GM21576 (cell line): Measurements from ENCODE around the gene ST8SIA5.

Source experiments
- ATAC-seq: cut with Tn5 transposase; IDR thresholded peaks from one replicate; pipeline ENCODE4 v1.9.1; 2021; ENCODE audit warnings: mild to moderate bottlenecking, moderate library complexity; ENCODE audit not compliant: unreplicated experiment

ST8SIA5 gene

DNA sequence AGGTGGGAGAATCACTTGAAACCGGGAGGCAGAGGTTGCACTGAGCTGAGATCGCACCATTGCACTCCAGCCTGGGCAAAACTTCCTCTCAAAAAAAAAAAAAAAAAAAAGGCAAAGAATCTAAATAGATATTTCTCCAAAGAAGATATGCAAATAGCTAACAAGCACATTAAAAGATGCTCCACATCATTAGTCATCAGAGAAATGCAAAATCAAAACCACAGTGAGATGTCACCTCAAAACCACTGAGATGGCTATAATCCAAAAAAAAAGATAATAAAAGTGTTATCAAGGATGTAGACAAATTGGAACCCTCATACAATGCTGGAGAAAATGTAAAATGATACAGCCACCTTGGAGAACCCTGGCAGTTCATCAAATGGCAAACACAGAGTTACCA lies 8.4 kb downstream of the ST8SIA5 start:
- no peak for ATAC-seq

DNA sequence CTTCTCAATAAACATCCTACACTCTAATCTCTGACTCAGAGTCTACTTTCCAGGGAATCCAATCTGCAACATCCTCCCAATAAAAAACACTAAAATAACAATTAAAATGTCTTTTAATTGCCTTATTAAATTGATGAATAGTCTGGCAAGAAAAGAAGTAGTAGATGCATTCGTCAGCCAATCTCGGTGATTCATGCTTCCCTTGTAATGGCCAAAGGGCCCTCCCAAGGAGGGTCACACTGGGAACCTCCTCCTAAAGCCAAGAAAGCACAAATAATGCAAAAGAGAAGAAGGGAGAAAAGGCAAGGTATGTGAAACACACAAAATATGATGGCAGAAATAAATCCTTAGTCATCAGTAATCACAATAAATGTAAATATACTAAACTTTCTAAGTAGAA lies 16.8 kb downstream of the ST8SIA5 start:
- ATAC-seq, result no peak

GRCh38 chr18:46738491-46738890 lies 18.4 kb downstream of the ST8SIA5 start:
- no peak for ATAC-seq

- ATAC-seq, result no peak
These were observed 20.1 kb downstream of the ST8SIA5 start for GRCh38 chr18:46736736-46737135.

DNA sequence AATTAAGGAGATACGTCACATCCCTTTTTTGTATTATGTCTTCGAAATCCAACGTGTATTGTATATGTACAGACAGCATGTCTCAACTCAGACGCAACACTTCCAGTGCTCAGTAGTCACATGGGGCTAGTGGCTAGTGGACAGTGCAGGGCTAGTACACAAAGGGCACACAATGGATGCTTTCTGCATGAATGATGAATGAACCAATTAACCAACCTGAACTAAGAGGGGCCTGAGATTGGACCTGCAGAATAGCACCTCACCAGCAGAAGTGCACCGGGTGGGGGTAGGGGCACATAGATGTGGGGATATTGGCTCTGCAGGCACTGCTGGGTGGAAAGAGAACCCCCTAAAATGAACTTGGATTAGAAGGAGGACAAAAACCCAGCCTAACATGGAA lies 20.7 kb downstream of the ST8SIA5 start:
- no peak for ATAC-seq

DNA sequence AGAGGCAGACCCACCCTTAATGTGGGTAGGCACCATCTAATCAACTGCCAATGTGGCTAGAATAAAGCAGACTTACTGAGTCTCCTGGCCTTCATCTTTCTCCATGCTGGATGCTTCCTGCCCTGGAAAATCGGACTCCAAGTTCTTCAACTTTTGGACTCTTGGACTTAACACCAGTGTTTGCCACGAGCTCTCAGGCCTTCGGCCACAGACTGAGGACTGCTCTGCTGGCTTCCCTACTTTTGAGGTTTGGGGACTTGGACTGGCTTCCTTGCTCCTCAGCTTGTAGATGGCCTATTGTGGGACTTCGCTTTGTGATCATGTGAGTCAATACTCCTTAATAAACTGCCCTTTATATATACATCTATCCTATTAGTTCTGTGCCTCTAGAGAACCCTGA lies 21.9 kb downstream of the ST8SIA5 start:
- ATAC-seq, result no peak

DNA sequence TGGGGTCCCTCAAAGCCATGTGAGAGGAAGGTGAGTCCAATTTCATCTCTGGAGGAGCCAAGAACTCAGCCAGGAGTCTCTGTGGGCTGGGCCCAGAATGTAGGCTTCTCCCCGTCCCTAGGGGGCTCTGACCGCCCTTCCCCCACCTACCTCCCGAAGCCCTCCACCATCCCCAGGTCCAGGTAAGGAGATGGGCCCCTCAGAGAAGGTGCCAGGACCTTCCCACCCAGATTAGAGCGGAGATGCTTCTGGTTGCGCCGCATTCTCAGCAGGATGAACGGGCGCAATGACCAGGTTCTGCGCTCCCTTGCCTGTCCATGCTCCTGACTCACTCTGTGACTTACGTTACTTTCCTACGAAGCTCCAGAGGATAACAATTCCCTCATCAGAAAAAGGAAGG lies 23.0 kb downstream of the ST8SIA5 start:
- no peak for ATAC-seq

DNA sequence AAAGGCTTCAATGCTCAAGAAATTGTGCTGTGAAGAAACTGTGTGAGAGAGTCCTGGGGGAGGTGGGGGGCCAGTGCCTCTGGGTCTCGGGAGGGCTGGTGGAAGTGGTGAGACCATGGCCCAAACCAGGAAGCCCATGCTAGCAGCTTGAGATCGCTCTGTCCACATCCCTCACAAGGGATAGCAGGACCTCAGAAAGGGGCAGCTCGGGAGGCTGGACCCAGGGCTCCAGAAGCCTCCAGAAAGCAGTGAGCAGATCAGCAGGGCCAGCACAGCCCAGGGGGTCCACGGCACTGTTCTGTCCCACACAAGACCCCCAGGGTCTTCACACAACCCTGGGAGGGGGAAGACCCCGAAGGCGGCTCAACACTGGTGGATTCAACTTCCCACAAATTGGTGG lies 24.1 kb downstream of the ST8SIA5 start:
- no peak for ATAC-seq

- no peak for ATAC-seq
These were observed 24.7 kb downstream of the ST8SIA5 start for GRCh38 chr18:46732201-46732600.

DNA sequence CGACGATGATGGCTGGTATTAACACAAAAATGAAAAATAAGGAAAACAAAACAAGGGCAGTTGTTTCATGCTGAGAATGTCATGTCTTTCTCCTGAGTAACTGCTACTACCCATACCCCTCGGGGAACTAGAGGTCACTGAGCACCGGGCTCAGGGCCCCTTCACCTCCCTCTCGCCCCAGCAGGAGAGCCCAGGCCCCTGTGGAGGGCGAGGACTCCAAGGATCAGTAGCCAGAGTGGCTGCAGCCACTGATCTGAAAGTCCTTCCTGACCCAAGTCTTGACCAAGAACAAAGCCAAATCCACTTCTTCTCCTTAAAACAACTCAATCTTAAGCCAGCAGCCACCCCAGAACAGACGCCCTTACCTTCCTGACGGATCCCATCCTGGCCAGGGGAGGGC lies 25.5 kb downstream of the ST8SIA5 start:
- no peak for ATAC-seq

DNA sequence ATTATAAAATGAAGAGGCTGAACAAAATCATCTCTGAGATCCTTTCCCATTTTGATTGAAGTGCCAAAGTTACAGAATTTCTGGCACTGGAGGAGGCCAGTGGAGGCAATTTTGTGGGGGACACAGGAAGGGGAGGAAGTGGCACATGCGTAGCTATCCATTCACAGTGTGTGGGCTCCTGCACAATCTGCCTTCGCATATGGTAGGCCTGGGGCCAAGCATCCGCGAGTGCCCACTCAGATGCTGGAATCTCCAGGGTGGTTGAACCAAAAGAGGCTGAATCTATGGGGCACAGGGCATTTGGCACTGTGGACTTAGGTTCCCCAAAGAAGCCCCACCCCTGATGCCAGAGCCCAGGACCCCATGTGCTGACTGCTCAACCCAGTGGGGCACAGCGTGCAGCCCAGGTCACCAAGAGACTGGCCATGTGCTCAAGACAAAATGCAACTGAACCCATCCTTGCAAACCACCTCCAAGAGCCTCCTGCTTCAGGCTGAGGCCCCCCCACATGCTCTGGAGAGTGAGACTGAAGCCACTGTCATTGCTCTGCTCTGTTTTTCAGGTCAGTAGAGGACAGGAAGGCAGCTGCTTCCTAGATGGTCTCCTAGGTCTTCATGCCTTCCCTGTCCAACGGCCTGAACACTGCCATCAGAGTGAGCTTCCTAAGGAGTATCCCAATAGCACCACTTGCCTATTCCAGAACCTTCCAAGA lies 28.5 kb downstream of the ST8SIA5 start:
- no peak for ATAC-seq

DNA sequence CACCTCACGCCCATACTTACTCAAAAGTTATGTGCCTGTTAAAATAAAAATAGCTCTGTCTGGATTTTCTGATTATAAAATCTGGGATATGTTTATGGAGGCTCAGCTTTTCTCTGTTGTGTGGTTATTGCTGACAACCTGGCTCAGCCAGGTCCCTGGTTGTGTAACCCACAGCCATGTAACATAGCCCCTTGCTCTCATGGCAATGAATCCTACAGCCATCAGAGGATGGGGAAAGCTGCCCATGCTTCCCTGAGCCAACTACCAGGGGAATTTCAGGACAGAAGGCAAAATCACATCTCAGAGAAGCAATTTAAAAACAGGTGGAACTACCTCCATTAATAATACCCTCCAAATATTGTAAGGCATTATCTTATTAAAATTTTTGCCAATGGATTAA lies 29.7 kb downstream of the ST8SIA5 start:
- ATAC-seq, result no peak

DNA sequence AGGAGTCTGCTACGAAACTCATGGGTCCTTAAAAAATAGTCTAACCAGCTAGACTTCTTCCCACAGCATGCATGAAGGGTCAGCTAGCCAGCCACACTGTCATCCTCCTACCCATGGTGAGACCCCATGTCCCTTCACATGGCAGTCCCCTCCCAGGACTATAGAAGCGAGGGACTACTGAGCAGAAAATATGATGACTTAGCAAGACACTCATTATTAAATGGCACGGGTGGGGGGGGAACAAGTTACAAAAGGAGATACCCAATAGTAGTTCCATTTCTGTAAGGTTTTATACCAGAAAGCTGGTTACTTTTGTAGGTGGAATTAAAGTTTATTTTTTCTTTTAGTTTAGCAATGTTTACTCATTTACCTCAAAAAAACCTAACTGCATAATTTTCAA lies 31.5 kb downstream of the ST8SIA5 start:
- no peak for ATAC-seq

- no peak for ATAC-seq
These were observed 32.9 kb downstream of the ST8SIA5 start for GRCh38 chr18:46723856-46724415.

GRCh38 chr18:46722051-46722450 lies 34.8 kb downstream of the ST8SIA5 start:
- no peak for ATAC-seq

- ATAC-seq, result no peak
These were observed 35.5 kb downstream of the ST8SIA5 start for GRCh38 chr18:46721331-46721730.

DNA sequence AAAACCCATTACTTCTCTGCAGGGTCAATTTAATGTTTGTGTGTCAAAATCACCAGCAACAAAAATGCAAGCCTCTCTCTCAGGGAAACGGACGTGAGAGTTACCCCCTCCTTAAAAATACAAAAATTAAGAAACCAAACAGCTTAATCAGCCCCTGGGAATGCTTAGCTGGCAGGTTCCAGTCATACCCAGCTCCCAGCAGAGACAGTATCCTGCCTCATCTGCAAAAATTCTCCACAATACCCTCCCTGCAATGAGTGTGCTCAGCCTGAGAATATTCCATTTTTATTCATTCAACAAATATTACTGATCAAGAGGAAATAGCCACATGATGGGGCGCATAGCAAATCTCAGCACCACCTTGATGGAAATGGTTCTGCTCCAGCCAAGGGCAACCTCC lies 36.3 kb downstream of the ST8SIA5 start:
- no peak for ATAC-seq

DNA sequence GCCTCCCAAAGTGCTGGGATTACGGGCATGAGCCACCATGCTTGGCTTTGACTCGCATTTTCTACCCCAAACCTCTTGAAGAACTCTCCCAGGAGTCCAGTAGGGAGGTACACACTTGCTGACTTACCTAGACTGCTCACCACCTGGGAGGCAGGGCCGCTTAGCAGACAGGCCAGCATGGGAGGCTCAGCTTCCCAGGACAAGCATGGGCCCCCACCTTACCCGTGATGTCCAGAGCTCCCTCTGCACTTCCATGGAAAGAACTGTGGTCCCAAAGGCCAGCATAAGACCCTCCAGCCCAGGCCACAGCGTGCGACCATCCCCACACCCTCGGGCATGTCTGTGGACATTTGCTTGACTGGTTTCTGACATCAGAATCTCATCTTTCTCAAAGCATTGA lies 36.8 kb downstream of the ST8SIA5 start:
- no peak for ATAC-seq

DNA sequence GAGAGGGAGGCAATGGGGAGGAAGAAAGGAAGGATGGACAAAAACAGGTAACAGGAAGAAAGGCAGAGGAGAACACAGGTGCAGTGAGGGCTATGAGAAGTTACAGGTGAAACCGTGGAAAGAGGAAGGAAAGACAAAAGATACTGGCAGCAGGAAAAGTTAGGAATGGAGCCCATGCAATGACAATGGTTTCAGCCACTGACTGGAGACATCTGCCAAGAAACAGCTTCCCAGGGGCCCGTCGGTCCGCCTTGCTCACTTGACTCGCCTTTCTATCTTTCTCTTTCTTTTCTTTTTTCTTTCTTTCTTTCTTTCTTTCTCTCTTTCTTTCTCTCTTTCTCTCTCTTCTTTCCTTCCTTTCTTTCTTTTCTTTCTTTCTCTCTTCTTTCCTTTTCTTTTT lies 37.5 kb downstream of the ST8SIA5 start:
- no peak for ATAC-seq

DNA sequence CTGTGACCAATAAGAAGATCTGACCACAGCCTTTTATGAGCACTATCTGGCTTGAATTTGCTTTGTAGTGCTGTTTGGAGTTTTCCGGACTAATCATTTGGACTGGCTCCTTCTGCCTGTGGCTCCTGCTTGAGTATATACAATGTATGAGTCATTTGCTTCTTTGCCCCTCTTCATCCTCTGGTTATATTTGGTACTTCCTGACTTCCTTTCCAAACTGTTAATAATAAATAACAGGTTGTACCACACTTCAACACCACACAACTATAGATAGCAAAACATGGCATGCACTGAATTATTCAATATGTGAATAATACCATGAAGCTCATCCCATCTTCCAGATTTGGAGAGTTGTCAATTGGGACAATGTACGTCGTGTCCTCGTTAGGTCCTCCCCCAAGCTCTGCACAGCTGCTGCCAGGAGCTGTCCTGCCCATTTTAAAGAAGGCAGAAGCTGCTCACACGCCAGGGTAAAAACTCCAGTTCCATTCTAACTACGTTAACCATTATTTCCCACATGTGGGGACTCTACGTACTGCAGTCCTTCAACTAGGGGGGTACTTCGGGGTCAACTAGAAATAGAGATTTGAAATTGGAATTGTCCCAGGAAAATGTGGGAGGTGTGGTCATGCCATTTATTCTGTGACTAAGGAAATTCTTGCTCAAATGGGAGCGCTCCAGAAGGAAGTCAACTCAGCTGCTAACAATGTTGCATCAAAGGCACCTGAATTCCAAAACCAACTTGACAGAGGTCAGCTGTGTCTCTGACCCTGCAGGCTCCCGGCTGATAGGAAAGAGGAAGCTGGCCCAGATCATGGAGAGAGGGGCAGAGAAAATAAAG lies 38.1 kb downstream of the ST8SIA5 start:
- ATAC-seq, result no peak

- no peak for ATAC-seq
These were observed 40.0 kb downstream of the ST8SIA5 start for GRCh38 chr18:46716827-46717226.

DNA sequence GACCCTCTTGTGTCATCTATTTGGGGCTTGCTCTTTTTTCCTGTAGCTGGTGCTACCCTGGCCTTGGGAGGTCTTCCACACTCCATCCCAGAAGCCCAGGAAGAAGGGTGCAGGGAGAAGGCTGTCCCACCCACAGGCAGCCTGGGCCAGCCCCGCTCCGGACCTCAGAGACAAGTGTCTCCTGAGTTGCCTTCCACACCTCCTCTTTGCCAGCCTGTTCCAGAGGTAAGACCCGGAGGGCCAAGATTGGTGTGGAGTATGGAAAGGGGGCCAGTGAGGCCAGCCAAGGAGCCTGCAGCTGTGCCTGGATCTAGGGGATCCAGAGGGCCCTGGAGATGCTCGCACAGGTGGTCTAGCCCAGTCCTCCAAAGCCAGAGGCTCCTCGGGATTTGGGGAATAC lies 40.5 kb downstream of the ST8SIA5 start:
- no peak for ATAC-seq
